Neural progenitor cell (in vitro differentiated cells): ENCODE data around the gene DOHH. TPM values are rescaled to one million over a fixed set of nuclear protein-coding genes. Genes with fewer than 3 reads are reported as not detected.

Experiments
- DNase-seq: peaks from one replicate; pipeline ENCODE4 v3.0.0-alpha.2; 2016; ENCODE audit warnings: low spot score
- H2AFZ ChIP-seq: fragments of 200-600 bp; sonication (generic); replicated peaks from 2 replicates; pipeline ENCODE4 v1.6.1; 2016; ENCODE audit warnings: antibody characterized with exemption
- H3F3A ChIP-seq: fragments of 200-600 bp; sonication (generic); 2 replicates; pipeline ENCODE4 v1.6.1; 2016; ENCODE audit warnings: antibody characterized with exemption, low read depth
- H3K27ac ChIP-seq: fragments of 200-600 bp; sonication (generic); 2 replicates; pipeline ENCODE4 v1.5.1; 2016; ENCODE audit warnings: mild to moderate bottlenecking
- H3K27me3 ChIP-seq: fragments of 200-600 bp; sonication (generic); 2 replicates; pipeline ENCODE4 v1.6.1; 2016; ENCODE audit warnings: mild to moderate bottlenecking, moderate library complexity
- H3K36me3 ChIP-seq: fragments of 200-600 bp; sonication (generic); 2 replicates; pipeline ENCODE4 v1.5.1; 2016
- H3K4me1 ChIP-seq: fragments of 200-600 bp; sonication (generic); 2 replicates; pipeline ENCODE4 v1.6.1; 2016; ENCODE audit warnings: mixed run types
- H3K4me2 ChIP-seq: fragments of 200-600 bp; sonication (generic); 2 replicates; pipeline ENCODE4 v1.6.1; 2016
- H3K4me3 ChIP-seq: fragments of 200-600 bp; sonication (generic); 2 replicates; pipeline ENCODE4 v1.5.1; 2016
- H3K79me2 ChIP-seq: fragments of 200-600 bp; sonication (generic); 2 replicates; pipeline ENCODE4 v1.6.1; 2016; ENCODE audit warnings: low read depth
- H3K9ac ChIP-seq: fragments of 200-600 bp; sonication (generic); 2 replicates; pipeline ENCODE4 v1.6.1; 2016
- H3K9me3 ChIP-seq: fragments of 200-600 bp; sonication (generic); 2 replicates; pipeline ENCODE4 v1.5.1; 2016; ENCODE audit warnings: low read depth
- H4K20me1 ChIP-seq: fragments of 200-600 bp; sonication (generic); 2 replicates; pipeline ENCODE4 v1.6.1; 2016; ENCODE audit warnings: low read depth
- H3K27ac Mint-ChIP-seq: 3 replicates; pipeline ENCODE4 v1.8.0; 2021; ENCODE audit warnings: mixed read lengths
- H3K27me3 Mint-ChIP-seq: 2 replicates; pipeline ENCODE4 v1.8.0; 2022; ENCODE audit warnings: low read depth, mild to moderate bottlenecking, inconsistent platforms, moderate library complexity, mixed read lengths; ENCODE audit not compliant: insufficient read depth
- H3K36me3 Mint-ChIP-seq: 3 replicates; pipeline ENCODE4 v1.8.0; 2021; ENCODE audit warnings: mixed read lengths
- H3K4me1 Mint-ChIP-seq: 3 replicates; pipeline ENCODE4 v1.8.0; 2021; ENCODE audit warnings: mixed read lengths
- H3K4me3 Mint-ChIP-seq: 3 replicates; pipeline ENCODE4 v1.8.0; 2021; ENCODE audit warnings: mild to moderate bottlenecking, moderate library complexity, mixed read lengths
- H3K9me3 Mint-ChIP-seq: 3 replicates; pipeline ENCODE4 v1.8.0; 2020; ENCODE audit warnings: mixed read lengths
- CTCF ChIP-seq: fragments of 200-600 bp; sonication (generic); IDR thresholded peaks from 2 replicates; pipeline ENCODE4 v1.5.1; 2017; ENCODE audit warnings: antibody characterized with exemption, mild to moderate bottlenecking
- EZH2 ChIP-seq: fragments of 200-600 bp; sonication (generic); IDR thresholded peaks from 2 replicates; pipeline ENCODE4 v1.6.1; 2017; ENCODE audit warnings: antibody characterized with exemption, mild to moderate bottlenecking, moderate library complexity
- EZH2phosphoT487 ChIP-seq: fragments of 200-600 bp; sonication (generic); IDR thresholded peaks from 2 replicates; pipeline ENCODE4 v1.6.1; 2017; ENCODE audit warnings: antibody characterized with exemption
- total RNA-seq: library from RNA; depleted of rRNA; stranded (reverse); fragments of >200 nt; gene quantifications from 2 replicates; pipeline ENCODE4 v1.2.3, GENCODE V29; 2015; ENCODE audit warnings: low replicate concordance

The DOHH gene
- total RNA-seq, 1 donor from 2014 or later, result 0.69 TPM

GRCh38 chr19:3538258-3538929, 37.9 kb upstream of the DOHH start:
- H3K4me2 ChIP-seq, result no peak overlapping the region
- H3F3A ChIP-seq, result peaks cover 6% of the 10 kb centered on the region

GRCh38 chr19:3537438-3538240, 37.2 kb upstream of the DOHH start:
- H3K9me3 ChIP-seq, result no peaks in the 10 kb centered on the region
- H3K27me3 Mint-ChIP-seq, result peaks cover 12% of the 10 kb centered on the region
- no peak overlapping the region for H3K27ac Mint-ChIP-seq
- no peak overlapping the region for H2AFZ ChIP-seq
- H3K79me2 ChIP-seq, result no peaks in the 10 kb centered on the region
- no peaks in the 10 kb centered on the region for H3K4me1 ChIP-seq
- H3K36me3 ChIP-seq, result no peaks in the 10 kb centered on the region
- no peak overlapping the region for H3K4me3 Mint-ChIP-seq
- H3K36me3 Mint-ChIP-seq, result peaks cover 14% of the 10 kb centered on the region
- H3K27ac ChIP-seq, result no peak overlapping the region
- H3K4me3 ChIP-seq, result no peak overlapping the region
- no peaks in the 10 kb centered on the region for H3K27me3 ChIP-seq
- no peak for TF ChIP-seq EZH2phosphoT487
- TF ChIP-seq CTCF, result no peak
- no peak for TF ChIP-seq EZH2
- no peak for DNase-seq
- H3K9me3 Mint-ChIP-seq, result no peaks in the 10 kb centered on the region
- no peak overlapping the region for H3K9ac ChIP-seq
- H3K4me2 ChIP-seq, result no peak overlapping the region
- peaks cover 13% of the 10 kb centered on the region for H3K4me1 Mint-ChIP-seq
- peaks cover 31% of the 10 kb centered on the region for H4K20me1 ChIP-seq
- H3F3A ChIP-seq, result peaks cover 6% of the 10 kb centered on the region

More at GRCh38 chr19:3538258-3538929, 37.9 kb upstream of the DOHH start:
- Histone ChIP-seq H3K9me3 (no peaks in the 10 kb centered on the region), H3K4me3 (no peak overlapping the region), H3K9ac (no peak overlapping the region), H3K27ac (no peak overlapping the region), H3K79me2 (no peaks in the 10 kb centered on the region), H2AFZ (no peak overlapping the region), H3K36me3 (no peaks in the 10 kb centered on the region), H3K27me3 (no peaks in the 10 kb centered on the region), H3K4me1 (no peaks in the 10 kb centered on the region), H4K20me1 (peaks cover 31% of the 10 kb centered on the region)
- no peak for TF ChIP-seq EZH2phosphoT487
- TF ChIP-seq CTCF, result no peak
- no peak for TF ChIP-seq EZH2
- Mint-ChIP-seq H3K27me3 (peaks cover 12% of the 10 kb centered on the region), H3K9me3 (no peaks in the 10 kb centered on the region), H3K4me1 (peaks cover 13% of the 10 kb centered on the region), H3K36me3 (peaks cover 13% of the 10 kb centered on the region), H3K27ac (peak overlapping the region; percentile 46), H3K4me3 (peak overlapping the region; percentile 21)
- no peak for DNase-seq

- H3K9me3 ChIP-seq, result no peaks in the 10 kb centered on the region
- Mint-ChIP-seq H3K4me3 (no peak overlapping the region), H3K4me1 (peaks cover 13% of the 10 kb centered on the region), H3K9me3 (no peaks in the 10 kb centered on the region), H3K27ac (no peak overlapping the region), H3K27me3 (peaks cover 12% of the 10 kb centered on the region), H3K36me3 (peaks cover 14% of the 10 kb centered on the region)
- no peaks in the 10 kb centered on the region for H3K4me1 ChIP-seq
- no peaks in the 10 kb centered on the region for H3K79me2 ChIP-seq
- H3K36me3 ChIP-seq, result no peaks in the 10 kb centered on the region
- no peak overlapping the region for H3K4me3 ChIP-seq
- TF ChIP-seq EZH2 (no peak), CTCF (no peak), EZH2phosphoT487 (no peak)
- H3F3A ChIP-seq, result peaks cover 6% of the 10 kb centered on the region
- no peak overlapping the region for H3K9ac ChIP-seq
- H4K20me1 ChIP-seq, result peaks cover 31% of the 10 kb centered on the region
- no peak overlapping the region for H2AFZ ChIP-seq
- no peak for DNase-seq
- no peak overlapping the region for H3K4me2 ChIP-seq
- H3K27ac ChIP-seq, result no peak overlapping the region
- no peaks in the 10 kb centered on the region for H3K27me3 ChIP-seq
Measured at GRCh38 chr19:3537101-3537437, 36.6 kb upstream of the DOHH start.
